Hepatocyte (in vitro differentiated cells): ENCODE measurements around the gene GLB1L2.

Experiments used
- CTCF ChIP-seq: fragments of 200-600 bp; sonication (generic); IDR thresholded peaks from 2 replicates; pipeline ENCODE4 v1.5.1; 2016; ENCODE audit warnings: antibody characterized with exemption, mild to moderate bottlenecking; ENCODE audit not compliant: poor library complexity
- EZH2 ChIP-seq: fragments of 200-600 bp; sonication (generic); IDR thresholded peaks from 2 replicates; pipeline ENCODE4 v1.6.1; 2016; ENCODE audit warnings: antibody characterized with exemption, mild to moderate bottlenecking, borderline replicate concordance
- EZH2phosphoT487 ChIP-seq: fragments of 200-600 bp; sonication (generic); IDR thresholded peaks from one replicate; pipeline ENCODE4 v1.6.1; 2018; ENCODE audit warnings: antibody characterized with exemption, mild to moderate bottlenecking, low read depth, moderate library complexity; ENCODE audit not compliant: unreplicated experiment, severe bottlenecking

- TF ChIP-seq CTCF (no peak), EZH2 (no peak), EZH2phosphoT487 (no peak)
These were observed 61.3 kb downstream of the GLB1L2 start for GRCh38 chr11:134392953-134393615.
